GM21529 (cell line): ENCODE results near the gene PRRT1B.

ENCODE experiments used
- ATAC-seq: cut with Tn5 transposase; IDR thresholded peaks from one replicate; pipeline ENCODE4 v1.9.1; 2021; ENCODE audit not compliant: unreplicated experiment

The PRRT1B gene

DNA sequence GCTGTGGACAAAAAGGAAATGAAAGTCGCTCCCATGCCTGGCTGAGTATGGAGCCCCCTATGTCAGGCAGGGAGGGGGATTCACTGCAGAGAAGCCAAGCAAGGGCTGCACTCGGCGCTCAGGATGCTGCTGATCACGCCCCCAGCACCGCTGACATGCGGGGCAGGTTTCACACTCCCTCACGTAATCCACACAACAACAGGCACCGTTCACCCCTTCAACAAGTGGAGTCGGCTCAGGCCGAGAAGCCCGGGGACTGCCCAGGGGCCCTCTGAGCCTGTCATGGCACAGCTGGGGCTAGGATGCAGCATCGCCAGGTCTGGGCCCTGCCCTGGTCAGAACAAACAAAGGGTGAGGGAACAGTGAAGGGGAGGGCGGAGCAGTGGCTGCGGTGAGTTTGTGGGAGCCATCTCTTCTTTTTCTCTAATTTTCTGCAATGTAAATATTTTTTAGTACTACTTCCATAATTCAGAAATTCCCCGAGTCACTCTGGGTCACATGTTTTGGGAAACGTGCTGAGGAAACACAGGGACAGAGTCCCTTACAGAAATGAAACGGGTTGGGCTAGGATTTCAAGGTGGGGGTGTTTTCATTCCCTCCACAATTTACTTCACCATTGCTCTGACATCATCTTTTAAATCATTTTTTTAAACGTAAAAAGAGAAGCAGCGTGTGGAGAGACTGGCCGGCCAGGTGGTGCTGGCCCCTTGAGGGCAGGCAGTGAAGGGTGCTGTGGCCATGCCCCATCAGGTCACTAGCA, 49.8 kb downstream of the PRRT1B start:
- no peak for ATAC-seq

DNA sequence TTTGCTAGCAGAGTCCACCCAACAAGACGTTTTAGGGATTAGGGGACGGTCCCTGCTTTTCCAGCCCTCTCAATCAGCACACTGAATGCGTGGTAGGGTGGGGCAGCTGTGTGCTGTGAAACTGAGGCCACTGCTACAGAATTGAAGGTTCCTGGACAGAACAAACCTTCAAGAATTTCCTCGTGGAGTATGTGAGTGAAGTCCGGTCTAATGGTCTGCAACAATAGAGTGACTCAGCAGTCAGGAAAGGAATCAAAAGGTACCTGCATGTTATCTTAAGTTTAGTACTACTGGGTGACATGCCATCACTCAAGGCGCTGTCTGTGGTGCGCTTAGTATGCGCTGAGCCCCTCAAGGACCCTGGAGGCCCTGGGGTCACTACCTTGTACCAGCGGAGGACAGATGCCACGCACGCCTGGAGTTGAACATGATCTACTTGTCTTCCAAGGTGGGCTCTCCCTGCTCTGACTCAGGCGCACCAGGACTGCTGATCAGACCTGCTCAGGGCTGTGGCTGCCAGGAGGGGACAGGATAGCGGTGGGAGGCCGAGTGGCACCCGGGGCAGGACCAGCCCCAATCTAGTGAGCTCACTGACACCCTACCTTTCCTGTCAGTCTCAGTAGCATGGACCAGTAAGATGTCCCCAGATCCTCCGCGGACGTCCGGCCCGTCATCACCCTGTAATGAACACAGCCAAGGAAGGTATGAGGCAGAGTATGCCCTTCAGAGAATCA, 50.5 kb downstream of the PRRT1B start:
- no peak for ATAC-seq

DNA sequence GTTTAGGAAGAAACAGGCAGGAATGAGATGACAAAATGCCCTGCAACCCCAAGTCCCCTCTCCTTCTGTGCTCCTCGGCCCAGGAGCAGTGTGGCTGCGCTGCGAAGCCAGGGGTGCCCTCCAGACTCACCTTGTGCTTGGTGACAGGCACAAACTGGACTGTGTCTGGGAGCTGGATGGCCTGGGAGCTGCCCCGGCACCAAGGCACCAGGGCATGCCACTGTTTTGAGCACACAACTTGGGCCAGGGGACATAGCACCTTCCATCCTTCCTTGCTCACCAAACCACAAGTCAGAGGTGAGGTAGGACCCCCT, 51.1 kb downstream of the PRRT1B start:
- ATAC-seq, result no peak

DNA sequence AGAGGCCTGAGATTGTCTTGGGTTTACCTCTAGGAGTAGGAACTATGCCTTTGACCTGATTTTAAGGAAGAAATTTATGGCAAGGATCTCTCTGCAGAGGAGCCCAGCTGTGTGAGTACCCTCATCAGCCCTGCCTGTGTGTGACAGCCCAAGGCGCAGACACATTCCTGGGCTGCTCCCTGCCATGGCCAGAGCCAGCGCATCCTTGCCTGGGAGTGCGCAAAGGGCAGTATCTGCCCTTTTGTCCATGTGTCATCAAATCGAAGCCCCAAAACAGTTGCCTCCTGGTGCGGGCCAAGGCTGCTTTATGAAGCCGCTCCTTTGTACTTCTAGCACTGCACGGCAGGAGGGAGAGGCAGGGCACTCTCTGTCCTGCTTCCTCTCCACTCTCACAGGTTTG, 51.9 kb downstream of the PRRT1B start:
- no peak for ATAC-seq

DNA sequence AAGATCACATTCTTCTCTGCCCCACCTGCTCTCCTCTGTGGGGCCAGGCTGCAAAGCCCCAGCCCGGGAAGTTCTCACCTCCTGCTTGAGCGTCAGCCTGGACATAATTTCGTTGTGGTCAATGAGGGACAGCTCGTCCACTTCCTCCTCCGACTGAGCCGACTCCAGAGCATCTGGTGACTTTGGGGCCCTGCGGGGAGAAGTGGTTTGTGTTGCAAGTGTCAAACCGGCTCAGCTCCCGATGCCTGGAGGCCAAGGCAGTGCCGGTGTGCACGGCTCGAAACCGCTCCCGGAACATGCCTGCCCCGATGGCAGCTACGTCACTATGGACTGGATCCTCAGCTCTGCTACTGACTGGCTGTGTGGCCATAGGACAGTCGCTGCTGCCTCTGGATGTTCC, 52.8 kb downstream of the PRRT1B start:
- ATAC-seq, result no peak

DNA sequence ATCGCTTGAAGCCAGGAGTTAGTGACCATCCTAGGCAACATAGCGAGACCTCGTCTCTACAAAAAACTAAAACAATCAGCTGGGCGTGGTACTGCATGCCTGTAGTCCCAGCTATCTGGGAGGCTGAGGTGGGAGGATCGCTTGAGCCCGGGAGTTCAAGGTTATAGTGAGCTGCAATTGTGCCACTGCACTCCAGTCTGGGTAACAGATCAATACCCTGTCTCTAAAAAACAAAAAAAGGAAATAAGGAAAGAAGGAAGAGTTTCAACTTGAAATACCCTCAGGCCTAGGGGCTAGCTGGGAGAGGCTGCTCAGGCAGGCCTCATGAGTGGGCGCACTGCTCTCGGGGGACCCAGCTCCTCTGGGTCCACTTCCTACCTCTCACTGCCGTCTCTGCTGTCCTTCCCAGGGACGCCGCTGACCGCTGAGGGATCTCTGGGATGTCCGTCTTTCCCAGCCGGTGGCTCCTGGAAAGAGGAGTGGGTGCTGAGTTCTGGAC, 56.4 kb downstream of the PRRT1B start:
- no peak for ATAC-seq

DNA sequence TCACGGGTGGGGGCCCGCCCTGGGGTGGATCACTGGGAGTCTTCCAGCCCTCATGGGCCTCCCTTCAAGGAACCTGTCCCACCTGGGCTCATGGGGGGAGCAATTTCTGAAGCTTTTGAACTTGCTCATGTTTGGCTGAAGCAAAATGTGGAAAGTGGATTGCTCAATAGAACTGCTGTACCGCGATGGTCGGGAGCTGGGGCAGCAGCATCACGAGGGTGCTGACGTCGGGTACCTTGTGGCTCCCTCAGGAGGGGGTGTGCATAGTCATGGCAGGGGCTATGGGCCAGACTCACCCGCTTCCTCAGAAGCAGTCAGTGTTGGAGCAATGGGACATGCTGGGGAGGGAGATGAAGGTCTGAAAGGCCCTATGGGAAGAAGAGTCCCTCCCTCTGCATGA, 57.9 kb downstream of the PRRT1B start:
- no peak for ATAC-seq

DNA sequence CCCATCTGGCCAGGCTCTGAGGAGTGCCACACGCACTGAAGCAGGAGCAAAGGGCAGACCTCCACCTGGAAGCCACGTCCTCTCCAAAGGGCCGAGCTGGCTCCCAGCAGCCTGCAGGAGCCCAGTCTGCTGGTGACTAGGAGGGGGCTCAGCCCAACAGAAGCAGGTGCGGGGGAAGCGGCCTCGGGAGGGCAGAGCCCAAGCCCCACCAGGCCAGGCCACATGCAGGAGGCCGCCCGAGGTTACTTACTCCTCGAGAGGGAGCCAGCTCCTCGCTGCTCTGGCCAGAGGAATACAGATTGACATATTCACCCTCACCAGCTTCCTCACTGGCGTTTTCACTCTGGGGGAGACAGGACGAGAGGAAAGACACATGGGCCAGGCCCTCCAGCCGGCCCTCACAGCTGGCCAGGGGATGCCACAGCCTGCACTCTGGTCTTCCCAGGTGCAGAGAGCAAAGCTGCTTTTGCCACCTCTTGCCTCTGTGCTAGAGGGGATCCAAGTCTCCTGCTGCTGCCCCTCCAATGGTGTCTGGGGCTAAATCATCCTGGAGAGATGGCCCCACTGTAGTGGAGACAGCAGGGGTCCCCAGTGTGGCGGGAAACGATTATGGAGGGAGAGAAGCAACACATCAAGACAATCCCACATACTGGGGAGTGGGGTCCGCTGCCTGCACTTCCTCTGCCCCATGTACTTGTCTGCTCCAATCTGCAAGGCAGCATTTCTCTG, 58.6 kb downstream of the PRRT1B start:
- ATAC-seq, result no peak

DNA sequence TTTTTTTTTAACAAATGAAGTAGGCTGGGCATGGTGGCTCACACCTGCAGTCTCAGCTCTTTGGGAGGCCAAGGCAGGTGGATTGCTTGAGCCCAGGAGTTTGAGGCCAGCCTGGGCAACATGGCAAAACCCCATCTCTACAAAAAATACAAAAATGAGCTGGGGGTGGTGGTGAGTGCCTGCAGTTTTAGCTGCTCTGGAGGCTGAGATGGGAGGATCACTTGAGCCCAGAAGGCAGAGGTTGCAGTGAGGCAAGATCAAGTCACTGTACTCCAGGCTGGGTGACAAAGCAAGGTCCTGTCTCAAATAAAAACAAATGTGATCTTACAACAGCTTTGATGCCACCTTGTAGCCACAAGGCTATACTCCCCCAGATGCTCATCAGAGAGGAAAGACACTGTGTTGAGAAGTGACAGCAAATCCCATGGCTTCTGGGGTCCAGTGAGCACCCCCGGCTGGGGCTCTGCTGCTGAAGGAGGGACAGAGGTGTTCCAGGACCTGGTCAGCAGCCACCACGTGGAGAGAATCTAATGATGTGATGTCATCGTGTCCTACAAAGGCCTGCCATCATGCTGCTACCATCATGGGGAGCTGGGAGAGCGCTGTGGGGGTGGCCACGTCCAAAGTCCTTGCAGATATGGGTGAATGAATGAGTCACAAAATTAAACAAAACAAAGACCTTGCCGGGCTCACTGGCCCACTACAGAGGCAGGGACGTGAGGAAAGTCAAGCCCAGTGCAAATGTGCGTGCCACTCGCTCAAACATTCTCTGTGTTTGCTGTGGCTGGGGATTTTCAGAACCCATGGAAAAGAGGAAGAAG, 60.7 kb downstream of the PRRT1B start:
- no peak for ATAC-seq

DNA sequence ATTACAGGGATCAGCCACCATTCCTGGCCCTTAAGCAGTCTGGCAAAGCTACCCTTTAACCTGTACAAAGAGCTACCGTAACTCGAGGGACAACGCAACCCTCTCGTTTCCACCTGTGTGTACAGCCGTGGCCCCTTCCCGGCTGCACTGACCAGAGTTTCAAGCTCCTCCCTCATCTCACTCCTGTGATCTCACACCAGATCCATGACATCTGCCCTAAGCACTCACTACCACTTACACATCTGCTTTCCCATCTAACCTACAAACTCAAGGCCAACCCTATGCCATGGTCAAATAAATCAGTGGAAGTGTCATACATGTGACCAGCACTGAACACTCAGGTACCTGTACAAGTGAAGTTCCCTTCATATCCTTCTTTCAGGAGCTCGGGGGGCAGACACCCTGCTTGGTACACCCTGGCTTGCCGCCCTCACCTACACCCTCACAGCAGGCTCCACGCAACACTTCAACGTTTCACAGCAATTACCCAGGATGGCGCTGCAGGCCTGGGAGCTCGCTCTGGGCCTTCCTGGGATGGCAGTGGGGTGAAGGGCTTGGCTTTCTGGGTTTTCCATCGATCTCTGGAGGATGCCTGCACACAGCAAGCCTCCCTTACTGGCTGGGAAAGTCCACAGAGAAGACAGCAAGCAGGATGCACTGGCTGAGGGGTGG, 61.7 kb downstream of the PRRT1B start:
- no peak for ATAC-seq

DNA sequence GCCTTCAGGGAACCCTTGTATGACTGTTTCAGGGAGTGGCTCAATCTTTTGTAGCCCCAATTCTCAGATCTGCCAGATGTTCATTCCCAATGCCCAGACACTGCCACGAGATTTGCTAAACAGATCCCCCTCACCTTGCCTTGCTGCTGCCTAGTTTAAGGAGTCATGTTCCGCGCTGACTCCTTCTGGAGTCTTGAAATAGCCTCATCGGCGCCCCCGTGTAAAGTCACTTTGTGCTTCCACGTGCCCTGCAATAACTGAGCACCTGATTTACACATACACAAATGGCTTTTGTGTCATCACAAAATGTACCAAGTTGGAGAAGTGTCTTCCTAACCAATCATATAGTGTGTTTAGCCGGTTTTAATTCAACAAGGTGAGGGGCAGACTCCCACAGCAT, 62.3 kb downstream of the PRRT1B start:
- ATAC-seq, result no peak

DNA sequence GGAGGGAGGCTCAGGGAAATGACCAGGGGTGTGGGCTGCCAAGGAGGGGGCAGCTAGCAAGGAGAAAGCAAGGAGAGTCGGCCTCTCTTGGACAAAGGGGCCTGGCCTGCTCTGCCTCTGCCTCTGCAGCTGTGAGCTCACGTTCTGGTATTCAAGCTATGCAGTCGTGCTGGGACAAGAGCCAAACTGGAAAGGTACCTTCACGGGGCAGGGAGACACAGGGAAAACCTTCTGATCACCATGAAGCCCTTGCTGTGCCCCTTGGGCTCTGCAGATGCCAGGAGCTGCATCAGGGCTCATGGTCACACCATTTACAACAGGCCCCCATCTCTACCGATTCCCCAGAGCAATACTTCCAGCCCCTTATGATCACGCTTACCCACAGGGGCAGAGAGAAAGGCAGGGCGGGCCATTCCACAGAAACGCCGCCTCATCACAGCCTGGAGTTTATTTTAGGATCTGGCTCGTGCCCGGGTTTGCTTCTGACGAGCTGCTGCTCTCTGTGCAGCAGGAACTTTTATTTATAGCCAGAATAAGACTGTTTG, 63.2 kb downstream of the PRRT1B start:
- no peak for ATAC-seq
